GM18505 (cell line): ENCODE results near the gene SLC27A5.
"Not testable (repeated sequence)": the region's sequence is repeated elsewhere in the genome, so short reads cannot be mapped to it uniquely, and the experiment has no call there.

Experiments used
- ATAC-seq: cut with Tn5 transposase; IDR thresholded peaks from one replicate; pipeline ENCODE4 v1.9.1; 2021; ENCODE audit not compliant: unreplicated experiment
- POLR2A ChIP-seq: IDR thresholded peaks from 4 replicates; pipeline ENCODE4 v1.6.1; 2011; ENCODE audit warnings: borderline replicate concordance; ENCODE audit not compliant: insufficient read depth, insufficient read length; ENCODE audit errors: extremely low read depth

The SLC27A5 gene

DNA sequence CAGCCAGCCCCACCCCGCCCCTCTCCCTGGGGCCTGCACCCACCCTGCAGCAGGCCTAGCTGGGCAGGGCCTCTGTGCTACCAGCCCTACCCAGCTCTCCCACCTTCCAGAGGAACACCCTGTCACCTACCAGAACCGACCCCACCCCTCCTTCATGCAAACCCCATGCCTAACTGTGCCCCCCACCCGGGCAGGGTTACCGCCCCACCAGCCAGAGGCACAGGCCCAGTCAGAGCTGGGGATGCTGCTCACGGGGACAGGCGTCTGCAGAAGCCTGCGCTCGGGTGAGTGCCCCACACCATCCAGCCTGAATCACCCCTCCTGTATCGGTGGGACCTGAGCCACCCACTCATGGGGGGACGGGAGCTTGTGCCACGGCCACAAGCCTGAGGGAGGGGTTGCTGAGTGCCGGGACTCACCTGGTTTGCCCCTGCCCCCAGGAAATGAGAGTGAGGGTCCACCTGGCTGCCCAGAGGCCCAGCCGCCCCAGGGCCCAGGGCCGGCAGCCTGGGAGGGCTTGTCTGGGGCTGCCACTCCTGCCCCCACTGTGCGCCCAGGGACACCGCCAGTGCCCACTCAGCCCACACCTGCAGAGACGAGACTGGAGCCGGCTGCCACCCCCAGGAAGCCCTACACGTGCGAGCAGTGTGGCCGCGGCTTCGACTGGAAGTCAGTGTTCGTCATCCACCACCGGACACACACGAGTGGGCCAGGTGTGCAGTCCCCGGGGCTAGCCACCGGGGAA lies 31.9 kb downstream of the SLC27A5 start:
- no peak for ATAC-seq
- TF ChIP-seq POLR2A = no peak

DNA sequence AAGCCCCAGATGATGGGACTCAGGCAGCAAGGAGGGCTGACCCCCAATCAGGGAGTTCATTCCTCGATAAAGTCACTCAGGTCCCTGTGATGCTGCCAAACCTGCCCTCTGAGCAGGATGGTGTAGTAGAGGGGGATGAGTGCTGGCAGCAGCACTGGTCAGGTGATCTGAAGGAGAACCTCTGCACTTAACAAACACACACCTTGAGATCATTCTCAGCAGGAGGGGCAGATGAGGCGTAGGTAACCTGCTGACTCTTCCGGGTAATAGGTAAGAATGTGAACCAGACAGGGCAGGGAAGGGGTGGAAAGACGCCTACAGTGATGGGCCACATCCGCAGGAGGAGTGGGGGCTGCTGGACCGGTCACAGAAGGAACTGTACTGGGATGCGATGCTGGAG lies 32.5 kb downstream of the SLC27A5 start:
- no peak for TF ChIP-seq POLR2A
- ATAC-seq = no peak

- ATAC-seq = no peak
- TF ChIP-seq POLR2A = no peak
These were observed 33.9 kb downstream of the SLC27A5 start for GRCh38 chr19:58477871-58478270.

GRCh38 chr19:58477130-58477529 lies 34.7 kb downstream of the SLC27A5 start:
- TF ChIP-seq POLR2A = no peak
- ATAC-seq = no peak

GRCh38 chr19:58476498-58477015 lies 35.2 kb downstream of the SLC27A5 start:
- ATAC-seq = no peak

DNA sequence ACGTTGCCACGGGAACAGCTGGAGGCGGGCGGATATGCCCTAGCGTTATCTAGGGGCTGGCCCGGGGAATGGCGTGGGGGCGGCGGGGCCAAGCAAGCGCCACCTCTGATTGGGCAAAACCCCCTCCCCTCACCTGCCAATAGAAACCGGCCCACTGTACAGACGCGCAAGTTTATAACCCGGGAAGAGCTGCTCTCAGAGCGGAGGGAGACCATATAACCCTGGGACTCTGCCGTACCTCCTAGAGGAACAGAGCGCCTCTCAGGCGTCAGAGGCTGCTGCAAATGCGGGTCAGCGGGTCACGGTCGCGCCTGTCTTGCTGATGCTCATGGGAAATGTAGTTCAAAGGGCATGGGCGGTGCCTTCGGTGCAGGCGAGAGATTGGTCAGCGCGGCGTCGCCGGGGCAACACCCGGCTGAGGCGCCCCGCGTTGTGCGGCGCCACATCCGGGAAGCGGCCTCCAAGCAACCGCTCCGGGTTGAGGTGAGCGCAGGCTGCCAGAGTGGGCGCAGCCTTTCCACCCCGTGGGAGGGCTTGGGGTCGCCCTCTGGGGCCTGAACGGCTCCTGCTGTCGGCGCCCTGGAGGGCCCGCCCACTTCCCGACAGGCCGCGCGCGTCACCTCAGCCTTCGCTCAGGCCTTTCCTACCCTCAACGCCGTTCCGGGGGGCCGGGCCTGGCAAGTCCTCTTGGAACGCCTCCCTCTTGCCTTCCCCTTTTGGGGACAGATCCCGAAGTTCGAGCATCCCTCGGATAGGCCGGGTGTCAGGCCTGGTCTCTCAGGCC lies 35.9 kb downstream of the SLC27A5 start, which contains the start of gene ZNF446:
Gene ZNF446, plus strand, starts transcription at position 639 of the 784 bp plus-strand sequence. CDS start 867 bp downstream, outside the sequence.
- peak; percentile 79 for TF ChIP-seq POLR2A
- peak; percentile 84 for ATAC-seq

More at GRCh38 chr19:58476498-58477015, 35.2 kb downstream of the SLC27A5 start:
- TF ChIP-seq POLR2A = no peak

DNA sequence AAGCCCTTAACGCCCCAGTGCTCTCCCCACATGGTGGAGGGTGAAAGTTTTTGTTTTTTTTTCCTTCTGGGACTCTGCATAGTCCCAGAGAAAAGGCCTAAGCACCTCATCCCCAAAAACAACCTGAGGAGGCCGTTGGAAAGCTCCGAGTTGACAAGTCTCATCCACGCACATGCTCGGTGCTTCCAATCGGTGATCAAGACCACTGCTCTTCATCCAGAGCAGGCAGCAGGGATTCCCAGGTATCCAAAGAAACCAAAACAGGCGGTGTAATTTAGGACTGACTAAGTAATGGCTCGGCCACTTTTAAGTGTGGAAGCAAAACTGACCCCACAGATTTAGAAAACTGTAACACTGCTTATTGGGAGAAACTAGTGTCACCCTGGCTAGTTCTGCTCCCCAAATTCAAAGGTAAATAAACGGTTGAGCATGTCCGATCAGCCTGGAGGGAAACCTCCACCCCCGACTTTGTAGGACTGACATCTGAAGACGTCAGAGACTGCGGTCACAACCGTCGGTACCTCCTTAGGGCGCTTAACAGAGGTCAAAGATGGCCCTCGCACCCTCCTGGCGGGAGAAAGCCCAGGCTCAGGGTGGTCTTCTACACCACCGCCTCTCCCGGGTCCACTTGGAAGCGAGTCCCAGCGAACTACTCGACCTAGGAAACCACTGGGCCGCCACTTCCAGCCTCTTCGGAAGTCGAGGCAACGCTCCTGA lies 36.6 kb downstream of the SLC27A5 start:
- TF ChIP-seq POLR2A = no peak
- ATAC-seq = peak; percentile 1

DNA sequence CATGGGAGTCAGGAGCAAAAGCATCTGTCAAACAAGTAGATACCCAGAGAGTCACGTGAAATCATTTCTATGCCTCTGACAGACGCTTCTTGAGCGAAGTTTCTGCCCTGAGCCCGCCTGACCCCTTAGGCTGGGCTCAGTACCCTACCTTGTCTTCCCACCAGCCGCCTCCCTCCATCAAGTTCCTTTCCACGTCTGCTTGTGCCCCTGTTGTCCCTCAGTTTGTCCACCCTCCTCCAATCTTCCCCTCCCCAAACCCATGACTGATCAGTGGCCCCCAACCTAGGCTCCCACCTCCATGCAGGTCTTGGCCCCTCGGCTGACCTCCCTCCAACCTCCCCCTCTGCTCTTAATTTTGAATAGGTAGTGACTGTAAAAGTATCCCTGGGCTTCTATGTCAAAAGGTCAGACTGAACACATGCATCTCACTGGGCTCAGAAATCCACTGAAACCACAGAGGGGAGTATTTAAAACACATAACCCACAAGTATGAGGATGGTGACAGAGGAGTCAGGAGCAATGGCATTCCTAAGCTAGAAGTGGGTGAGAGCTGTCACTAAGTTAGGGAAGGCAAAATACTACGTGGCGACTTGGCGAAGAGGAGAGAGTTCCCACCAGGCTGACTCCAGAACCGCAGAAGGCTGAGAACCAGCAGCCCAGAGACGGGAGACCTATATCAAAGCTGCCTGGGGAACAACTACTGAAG lies 37.3 kb downstream of the SLC27A5 start:
- no peak for ATAC-seq
- no peak for TF ChIP-seq POLR2A

GRCh38 chr19:58473775-58474174 lies 38.0 kb downstream of the SLC27A5 start:
- peak; percentile 7 for TF ChIP-seq POLR2A
- ATAC-seq = no peak

- no peak for TF ChIP-seq POLR2A
- no peak for ATAC-seq
These were observed 40.1 kb downstream of the SLC27A5 start for GRCh38 chr19:58471736-58472135.

DNA sequence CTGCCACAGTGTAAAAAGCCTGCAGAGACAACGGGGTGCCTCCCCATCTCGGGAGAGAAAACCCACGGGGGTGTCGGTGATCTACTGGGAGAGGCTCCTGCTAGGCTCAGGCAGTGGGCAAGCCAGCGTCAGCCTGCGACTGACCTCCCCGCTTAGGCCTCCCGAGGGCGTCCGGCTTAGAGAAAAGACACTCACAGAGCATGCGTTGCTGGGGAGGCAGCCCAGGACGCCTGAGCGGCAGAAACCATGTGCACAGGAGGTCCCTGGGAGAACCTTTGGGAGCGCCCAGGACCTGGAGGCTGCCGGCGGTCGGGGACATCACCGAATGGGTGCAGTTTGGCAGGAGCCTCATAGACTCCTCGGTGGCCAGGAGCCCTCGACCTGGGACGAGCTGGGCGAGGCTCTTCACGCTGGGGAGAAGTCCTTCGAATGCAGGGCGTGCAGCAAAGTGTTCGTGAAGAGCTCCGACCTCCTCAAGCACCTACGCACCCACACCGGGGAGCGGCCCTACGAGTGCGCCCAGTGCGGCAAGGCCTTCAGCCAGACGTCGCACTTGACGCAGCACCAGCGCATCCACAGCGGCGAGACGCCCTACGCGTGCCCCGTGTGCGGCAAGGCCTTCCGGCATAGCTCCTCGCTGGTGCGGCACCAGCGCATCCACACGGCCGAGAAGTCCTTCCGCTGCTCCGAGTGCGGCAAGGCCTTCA lies 40.8 kb downstream of the SLC27A5 start:
- ATAC-seq = not testable (repeated sequence)
